Prostate gland (tissue), 2 donors: ENCODE data around the gene CKMT2.

Source experiments
- POLR2A ChIP-seq: fragments of 450-650 bp; IDR thresholded peaks from one replicate; pipeline ENCODE4 v1.6.1; 2016; ENCODE audit warnings: antibody characterized with exemption, mild to moderate bottlenecking
- POLR2AphosphoS5 ChIP-seq: sonication (generic); formaldehyde crosslinking; IDR thresholded peaks from one replicate; pipeline ENCODE4 v1.6.1; 2017; ENCODE audit warnings: antibody characterized with exemption
- TF ChIP-seq, protein P1 (sequence below), 4 experiments: fragments of 200-600 bp in 2 of 4; fragments of 450-650 bp in 2 of 4; sonication (generic) in 2 of 4; IDR thresholded peaks; 1 replicate in 3 of 4; 2 replicates in 1 of 4; pipeline ENCODE4 v1.5.1; 2016 to 2019; ENCODE audit warnings: antibody characterized with exemption in 4 of 4, mild to moderate bottlenecking in 2 of 4, moderate library complexity in 2 of 4

DNA sequence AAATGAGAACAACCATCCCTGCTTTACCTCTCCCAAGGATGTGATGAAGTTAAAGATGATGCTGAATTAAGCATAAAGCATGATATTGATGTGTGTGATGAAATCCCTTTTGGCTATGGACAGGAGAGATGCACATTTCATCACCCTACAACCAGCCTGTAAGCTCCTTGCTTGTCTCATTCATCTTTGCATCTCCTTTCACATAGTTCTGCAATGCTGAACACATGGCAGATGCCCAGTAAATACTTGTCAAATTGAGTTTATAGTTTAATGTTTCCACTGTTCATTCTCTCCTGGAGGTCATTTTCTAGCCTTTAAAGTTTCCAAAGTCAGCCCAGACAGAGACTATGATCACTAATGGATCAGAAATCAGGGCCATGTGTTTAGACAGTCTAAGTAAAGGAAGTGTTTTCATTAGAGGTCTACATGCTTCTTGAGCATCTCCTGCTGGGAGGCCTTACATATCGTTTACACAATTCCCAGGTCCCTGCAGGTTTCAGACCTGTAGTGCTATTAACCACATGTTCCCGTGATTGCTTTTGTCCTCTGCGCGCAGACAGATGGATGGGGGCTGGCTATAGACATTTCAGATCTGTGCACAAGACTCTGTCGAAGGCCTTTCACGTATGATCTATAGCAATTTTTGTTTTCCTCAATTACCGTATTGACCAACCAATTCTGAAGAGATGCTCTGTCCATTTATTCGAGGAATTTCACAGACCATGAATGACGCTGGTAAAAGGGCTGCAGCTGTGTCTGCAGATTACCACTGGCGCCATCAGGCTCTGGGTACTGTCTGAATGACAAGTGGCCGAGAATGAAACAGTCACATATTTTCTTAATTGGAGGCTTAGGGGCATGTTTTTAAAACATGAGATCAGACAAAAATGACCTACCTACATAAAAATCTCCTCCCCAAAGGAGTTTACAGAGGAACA is 49.0 kb upstream of the CKMT2 start:
- TF ChIP-seq, protein P1, sequence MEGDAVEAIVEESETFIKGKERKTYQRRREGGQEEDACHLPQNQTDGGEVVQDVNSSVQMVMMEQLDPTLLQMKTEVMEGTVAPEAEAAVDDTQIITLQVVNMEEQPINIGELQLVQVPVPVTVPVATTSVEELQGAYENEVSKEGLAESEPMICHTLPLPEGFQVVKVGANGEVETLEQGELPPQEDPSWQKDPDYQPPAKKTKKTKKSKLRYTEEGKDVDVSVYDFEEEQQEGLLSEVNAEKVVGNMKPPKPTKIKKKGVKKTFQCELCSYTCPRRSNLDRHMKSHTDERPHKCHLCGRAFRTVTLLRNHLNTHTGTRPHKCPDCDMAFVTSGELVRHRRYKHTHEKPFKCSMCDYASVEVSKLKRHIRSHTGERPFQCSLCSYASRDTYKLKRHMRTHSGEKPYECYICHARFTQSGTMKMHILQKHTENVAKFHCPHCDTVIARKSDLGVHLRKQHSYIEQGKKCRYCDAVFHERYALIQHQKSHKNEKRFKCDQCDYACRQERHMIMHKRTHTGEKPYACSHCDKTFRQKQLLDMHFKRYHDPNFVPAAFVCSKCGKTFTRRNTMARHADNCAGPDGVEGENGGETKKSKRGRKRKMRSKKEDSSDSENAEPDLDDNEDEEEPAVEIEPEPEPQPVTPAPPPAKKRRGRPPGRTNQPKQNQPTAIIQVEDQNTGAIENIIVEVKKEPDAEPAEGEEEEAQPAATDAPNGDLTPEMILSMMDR (IDR thresholded peaks at IDR 0.05), result no peak
- TF ChIP-seq POLR2AphosphoS5 (no peak), POLR2A (no peak)
